ENCODE data around the gene GSG1L. TPM values are rescaled to one million over a fixed set of nuclear protein-coding genes. Genes with fewer than 3 reads are reported as not detected.

GSG1L gene
- total and polyA plus RNA-seq, 9 of the 15 experiments (the other 6 are each of a cell fraction or from before 2014, with no cell fraction given), result not detected

GRCh38 chr16:28091656-28092055 lies 28.1 kb upstream of the GSG1L start:
- TF ChIP-seq TARDBP (IDR thresholded peaks at IDR 0.05) (no peak), POLR2AphosphoS5 (IDR thresholded peaks at IDR 0.05; ENCODE audit: control insufficient read depth, insufficient read depth, low read depth, low read length) (no peak), SLC30A9 (CRISPR knock-in tag; IDR thresholded peaks at IDR 0.05) (no peak), ELK1 (CRISPR knock-in tag; IDR thresholded peaks at IDR 0.05) (no peak)
- Histone ChIP-seq H3K4me1 (replicated peaks in 1 of 2; ENCODE audit: control insufficient read depth in 2 of 2, insufficient read depth in 2 of 2, low read length in 2 of 2) (peaks cover 0 to 12% of the 10 kb centered on the region in 2 experiments; a peak in 2 of 5 replicates), H3K9me3 (replicated peaks; ENCODE audit: control insufficient read depth, insufficient read depth, low read depth, low read length) (no peaks in the 10 kb centered on the region), H3K27ac (ENCODE audit: extremely low read depth, low read depth, low read length) (no peak overlapping the region), H3K9ac (ENCODE audit: insufficient read depth in 1 of 2, low read depth in 2 of 2, low read length in 2 of 2) (peak overlapping the region in 1 of 2 experiments; percentile 58; a peak in 1 of 4 replicates), H3K79me2 (ENCODE audit: control insufficient read depth, insufficient read depth, low read length) (no peaks in the 10 kb centered on the region), H3K4me3 (no peak overlapping the region), H3K9me1 (ENCODE audit: control insufficient read depth, insufficient read depth, low read length) (no peaks in the 10 kb centered on the region), H3K36me3 (ENCODE audit: control insufficient read depth, insufficient read depth, low read length) (peaks cover under 1% of the 10 kb centered on the region; the same call in 1 of the 3 replicates), H4K20me1 (replicated peaks; ENCODE audit: control insufficient read depth, insufficient read depth, low read length) (0 out of 2 replicates have a peak, but pooled peaks cover 5% of the 10 kb centered on the region), H3K27me3 (ENCODE audit: control insufficient read depth in 2 of 2, insufficient read depth in 2 of 2, low read length in 2 of 2) (no peaks in the 10 kb centered on the region), H2AFZ (ENCODE audit: low read depth, low read length) (no peak overlapping the region), H3K4me2 (ENCODE audit: insufficient read depth, low read length) (no peak overlapping the region)
- in situ Hi-C loops (cut with MboI), result no loop called here
- FAIRE-seq (no peak), DNase-seq (ENCODE audit: extremely low read depth in 1 of 4, low spot score in 3 of 4) (no peak), ATAC-seq (no peak)
- ChIA-PET POLR2A (interaction anchor here (1.1 to 1.5 kb wide), 2 partner anchors 11 to 21 kb away, joined by 4 to 5 read pairs; no protein-coding TSS in a partner anchor), CTCF (ENCODE audit: low intra/inter-chr PET ratio) (no interaction called here)
- no TSS peak for BruUV-seq (replicated peaks)
- intact Hi-C loops (cut with micrococcal nuclease), result no loop called here
- 90% methylated on average over 11 of the region's 12 CpGs for WGBS (ENCODE audit: insufficient coverage, low coverage, missing lambda C conversion rate)

Measured in K562 (cell line).